Peyer's patch (tissue), 4 donors: ENCODE results near the gene PHKA2. TPM values are rescaled to one million over a fixed set of nuclear protein-coding genes. Genes with fewer than 3 reads are reported as not detected.

Source experiments
- DNase-seq, 3 donors: peaks; one replicate each; pipeline ENCODE4 v3.0.0-alpha.2; 2017 to 2019
- H3K27ac ChIP-seq, 4 donors: fragments of 200-600 bp; sonication (generic); one replicate each; pipeline ENCODE4 v1.5.1; 2016 to 2019
- H3K27me3 ChIP-seq, 2 donors: fragments of 200-600 bp; sonication (generic); one replicate each; pipeline ENCODE4 v1.5.1; 2019
- H3K36me3 ChIP-seq, 3 donors: fragments of 200-600 bp; sonication (generic); one replicate each; pipeline ENCODE4 v1.5.1; 2016 to 2019
- H3K4me1 ChIP-seq, 4 donors: fragments of 200-600 bp; sonication (generic); one replicate each; pipeline ENCODE4 v1.5.1; 2016 to 2019
- H3K4me3 ChIP-seq, 4 donors: fragments of 200-600 bp; sonication (generic); 1 replicate in 3 of 4; 2 replicates in 1 of 4; pipeline ENCODE4 v1.5.1; 2016 to 2019; ENCODE audit warnings: mild to moderate bottlenecking in 1 of 4
- H3K9me3 ChIP-seq, 4 donors: fragments of 200-600 bp; sonication (generic); one replicate each; pipeline ENCODE4 v1.5.1; 2016 to 2019; ENCODE audit warnings: mild to moderate bottlenecking in 1 of 4
- CTCF ChIP-seq, 6 experiments: fragments of 450-650 bp in 4 of 6; fragments of 200-600 bp in 2 of 6; sonication (generic) in 1 of 6; IDR thresholded peaks; one replicate each; pipeline ENCODE4 v1.5.1; 2017 to 2019; ENCODE audit warnings: antibody characterized with exemption in 6 of 6, mild to moderate bottlenecking in 3 of 6, moderate library complexity in 1 of 6
- POLR2A ChIP-seq, 2 donors: fragments of 450-650 bp; IDR thresholded peaks; one replicate each; pipeline ENCODE4 v1.5.1; 2017; ENCODE audit warnings: antibody characterized with exemption in 2 of 2, mild to moderate bottlenecking in 2 of 2, moderate library complexity in 2 of 2
- total RNA-seq, 4 donors: library from RNA; depleted of rRNA; stranded (reverse); fragments of >200 nt; gene quantifications; one replicate each; pipeline ENCODE4 v1.1.0, GENCODE V29; 2016

The PHKA2 gene
- total RNA-seq, 4 donors from 2014 or later: 34.3 to 98.1 (median 63.7) TPM

GRCh38 chrX:18949291-18949943, 34.5 kb downstream of the PHKA2 start:
- DNase-seq: no peak
- no peak overlapping the region for H3K27ac ChIP-seq

GRCh38 chrX:18946611-18947010, 37.3 kb downstream of the PHKA2 start:
- H3K36me3 ChIP-seq: no peaks in the 10 kb centered on the region
- no peak for DNase-seq
- no peaks in the 10 kb centered on the region for H3K4me1 ChIP-seq
- TF ChIP-seq POLR2A (IDR thresholded peaks at IDR 0.05) (no peak), CTCF (IDR thresholded peaks at IDR 0.05) (no peak)
- H3K27me3 ChIP-seq: no peaks in the 10 kb centered on the region
- no peak overlapping the region for H3K4me3 ChIP-seq
- no peak overlapping the region for H3K27ac ChIP-seq
- no peaks in the 10 kb centered on the region for H3K9me3 ChIP-seq

More at GRCh38 chrX:18949291-18949943, 34.5 kb downstream of the PHKA2 start:
- H3K36me3 ChIP-seq: no peaks in the 10 kb centered on the region
- H3K9me3 ChIP-seq: no peaks in the 10 kb centered on the region
- no peak for TF ChIP-seq POLR2A (IDR thresholded peaks at IDR 0.05)
- TF ChIP-seq CTCF (IDR thresholded peaks at IDR 0.05): no peak
- no peaks in the 10 kb centered on the region for H3K4me1 ChIP-seq
- no peaks in the 10 kb centered on the region for H3K27me3 ChIP-seq
- H3K4me3 ChIP-seq: no peak overlapping the region

- Histone ChIP-seq H3K27me3 (no peaks in the 10 kb centered on the region), H3K9me3 (no peaks in the 10 kb centered on the region), H3K36me3 (no peaks in the 10 kb centered on the region), H3K4me1 (no peaks in the 10 kb centered on the region), H3K27ac (no peak overlapping the region), H3K4me3 (no peak overlapping the region)
- no peak for DNase-seq
- TF ChIP-seq CTCF (IDR thresholded peaks at IDR 0.05) (no peak), POLR2A (IDR thresholded peaks at IDR 0.05) (no peak)
Observed at GRCh38 chrX:18946157-18946556, 37.8 kb downstream of the PHKA2 start.

- Histone ChIP-seq H3K9me3 (no peaks in the 10 kb centered on the region), H3K4me1 (no peaks in the 10 kb centered on the region), H3K27ac (no peak overlapping the region), H3K4me3 (no peak overlapping the region), H3K27me3 (no peaks in the 10 kb centered on the region), H3K36me3 (no peaks in the 10 kb centered on the region)
- TF ChIP-seq CTCF (IDR thresholded peaks at IDR 0.05) (no peak), POLR2A (IDR thresholded peaks at IDR 0.05) (no peak)
- no peak for DNase-seq
Observed at GRCh38 chrX:18945483-18945882, 38.4 kb downstream of the PHKA2 start.

GRCh38 chrX:18944482-18944881, 39.4 kb downstream of the PHKA2 start:
- Histone ChIP-seq H3K36me3 (no peaks in the 10 kb centered on the region), H3K27ac (no peak overlapping the region), H3K4me3 (no peak overlapping the region), H3K27me3 (no peaks in the 10 kb centered on the region), H3K9me3 (no peaks in the 10 kb centered on the region), H3K4me1 (no peaks in the 10 kb centered on the region)
- TF ChIP-seq POLR2A (IDR thresholded peaks at IDR 0.05) (no peak), CTCF (IDR thresholded peaks at IDR 0.05) (no peak)
- DNase-seq: no peak

GRCh38 chrX:18941896-18942295, 42.0 kb downstream of the PHKA2 start:
- TF ChIP-seq CTCF (IDR thresholded peaks at IDR 0.05) (no peak), POLR2A (IDR thresholded peaks at IDR 0.05) (no peak)

More at GRCh38 chrX:18941896-18942295, 42.0 kb downstream of the PHKA2 start:
- H3K36me3 ChIP-seq: no peaks in the 10 kb centered on the region
- no peak overlapping the region for H3K4me3 ChIP-seq
- H3K4me1 ChIP-seq: no peaks in the 10 kb centered on the region
- no peaks in the 10 kb centered on the region for H3K27me3 ChIP-seq
- DNase-seq: no peak
- H3K27ac ChIP-seq: no peak overlapping the region
- no peaks in the 10 kb centered on the region for H3K9me3 ChIP-seq
